ENCODE measurements around the gene CCNF. TPM values are rescaled to one million over a fixed set of nuclear protein-coding genes. Genes with fewer than 3 reads are reported as not detected.
A peak's percentile ranks its signal among the peaks of the same experiment; 100 is the strongest.

The CCNF gene
- polyA plus RNA-seq, 1 donor from 2014 or later, result 5.2 TPM

- Histone ChIP-seq H3K9ac (ENCODE audit: low read length) (no peak overlapping the region), H3K4me2 (ENCODE audit: low read length) (no peak overlapping the region), H2AFZ (ENCODE audit: low read depth, low read length) (no peak overlapping the region)
These were observed 47.1 kb downstream of the CCNF start for GRCh38 chr16:2476345-2476720.

GRCh38 chr16:2476741-2477140 lies 47.5 kb downstream of the CCNF start:
- Histone ChIP-seq H3K4me2 (ENCODE audit: low read length) (no peak overlapping the region), H4K20me1 (ENCODE audit: insufficient read depth) (no peaks in the 10 kb centered on the region), H3K4me3 (ENCODE audit: low read length) (peak overlapping the region; percentile 94), H3K36me3 (ENCODE audit: insufficient read depth, low read length) (no peaks in the 10 kb centered on the region), H2AFZ (ENCODE audit: low read depth, low read length) (no peak overlapping the region), H3K27ac (ENCODE audit: low read length) (no peak overlapping the region), H3K9me3 (ENCODE audit: low read length) (no peaks in the 10 kb centered on the region), H3K9ac (ENCODE audit: low read length) (no peak overlapping the region), H3K9me2 (ENCODE audit: insufficient read depth, low read length) (no peaks in the 10 kb centered on the region), H3K27me3 (ENCODE audit: insufficient read depth, low read depth, low read length) (no peaks in the 10 kb centered on the region), H3F3A (ENCODE audit: insufficient read depth, low read length, poor library complexity, severe bottlenecking) (no peaks in the 10 kb centered on the region), H3K79me2 (replicated peaks; ENCODE audit: insufficient read depth, low read length) (peaks cover 8% of the 10 kb centered on the region)
- TF ChIP-seq REST (IDR thresholded peaks at IDR 0.05; ENCODE audit: borderline replicate concordance) (no peak), TAF1 (IDR thresholded peaks at IDR 0.05; ENCODE audit: low read depth) (no peak), POLR2AphosphoS5 (IDR thresholded peaks at IDR 0.05) (no peak), MXI1 (conservative IDR thresholded peaks at IDR 0.05; ENCODE audit: poor library complexity, severe bottlenecking) (no peak), CTCF (IDR thresholded peaks at IDR 0.05; ENCODE audit: poor library complexity, severe bottlenecking) (no peak), RAD21 (conservative IDR thresholded peaks at IDR 0.05) (no peak), EZH2 (IDR thresholded peaks at IDR 0.05; ENCODE audit: borderline replicate concordance, insufficient read depth, low read length, poor library complexity, severe bottlenecking) (no peak)

More at GRCh38 chr16:2476345-2476720, 47.1 kb downstream of the CCNF start:
- Histone ChIP-seq H3F3A (ENCODE audit: insufficient read depth, low read length, poor library complexity, severe bottlenecking) (no peaks in the 10 kb centered on the region), H3K9me2 (ENCODE audit: insufficient read depth, low read length) (no peaks in the 10 kb centered on the region), H3K79me2 (replicated peaks; ENCODE audit: insufficient read depth, low read length) (peaks cover 8% of the 10 kb centered on the region), H3K36me3 (ENCODE audit: insufficient read depth, low read length) (no peaks in the 10 kb centered on the region), H3K27me3 (ENCODE audit: insufficient read depth, low read depth, low read length) (no peaks in the 10 kb centered on the region), H3K4me3 (ENCODE audit: low read length) (peak overlapping the region; percentile 94), H3K27ac (ENCODE audit: low read length) (no peak overlapping the region), H3K9me3 (ENCODE audit: low read length) (no peaks in the 10 kb centered on the region), H4K20me1 (ENCODE audit: insufficient read depth) (no peaks in the 10 kb centered on the region)
- TF ChIP-seq RAD21 (conservative IDR thresholded peaks at IDR 0.05) (no peak), CTCF (IDR thresholded peaks at IDR 0.05; ENCODE audit: poor library complexity, severe bottlenecking) (no peak), EZH2 (IDR thresholded peaks at IDR 0.05; ENCODE audit: borderline replicate concordance, insufficient read depth, low read length, poor library complexity, severe bottlenecking) (no peak), TAF1 (IDR thresholded peaks at IDR 0.05; ENCODE audit: low read depth) (no peak), EP300 (conservative IDR thresholded peaks at IDR 0.05; ENCODE audit: poor library complexity, severe bottlenecking) (no peak), MXI1 (conservative IDR thresholded peaks at IDR 0.05; ENCODE audit: poor library complexity, severe bottlenecking) (no peak), REST (IDR thresholded peaks at IDR 0.05; ENCODE audit: borderline replicate concordance) (no peak), SMC3 (conservative IDR thresholded peaks at IDR 0.05; ENCODE audit: poor library complexity) (no peak), POLR2AphosphoS5 (IDR thresholded peaks at IDR 0.05) (no peak)
